ENCODE results near the gene RAB11FIP2.

RAB11FIP2 gene

GRCh38 chr10:118054383-118054782 is 7.6 kb upstream of the RAB11FIP2 start:
- TF ChIP-seq FOXP2 (optimal IDR thresholded peaks at IDR 0.05; ENCODE audit: borderline replicate concordance, extremely low read depth, extremely low read length, insufficient read depth) (no peak), REST (IDR thresholded peaks at IDR 0.05; ENCODE audit: insufficient read depth in 1 of 2, low read depth in 2 of 2, low read length in 2 of 2) (no peak), TAF1 (IDR thresholded peaks at IDR 0.05; ENCODE audit: borderline replicate concordance, insufficient read depth, low read length) (no peak), POLR2AphosphoS5 (IDR thresholded peaks at IDR 0.05; ENCODE audit: low read depth, low read length) (no peak), SIN3A (IDR thresholded peaks at IDR 0.05; ENCODE audit: borderline replicate concordance, insufficient read depth, low read length) (no peak)

DNA sequence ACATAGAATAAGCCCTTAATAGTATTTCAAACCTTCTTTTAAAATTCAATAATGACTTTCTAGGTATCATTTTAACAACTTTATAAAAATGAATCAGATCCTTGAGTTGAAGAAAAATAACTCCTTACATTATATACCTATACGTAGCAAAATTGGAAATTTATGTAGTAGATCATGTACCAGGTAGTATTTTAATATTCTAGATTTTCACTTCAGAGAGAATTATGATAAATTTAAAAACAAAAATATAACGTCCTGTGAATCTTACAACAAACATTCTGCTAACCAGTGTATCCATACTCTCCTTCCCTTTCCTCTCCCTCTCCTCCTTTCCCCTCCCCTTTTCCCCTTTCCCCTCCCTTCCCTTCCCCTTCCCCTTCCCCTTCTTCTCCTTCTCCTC is 6.1 kb upstream of the RAB11FIP2 start:
- no peak for TF ChIP-seq SIN3A (IDR thresholded peaks at IDR 0.05; ENCODE audit: borderline replicate concordance, insufficient read depth, low read length)
- no peak for TF ChIP-seq FOXP2 (optimal IDR thresholded peaks at IDR 0.05; ENCODE audit: borderline replicate concordance, extremely low read depth, extremely low read length, insufficient read depth)
- TF ChIP-seq TAF1 (IDR thresholded peaks at IDR 0.05; ENCODE audit: borderline replicate concordance, insufficient read depth, low read length), result no peak

GRCh38 chr10:118047880-118048279 is 1.1 kb upstream of the RAB11FIP2 start:
- TF ChIP-seq TAF1 (IDR thresholded peaks at IDR 0.05; ENCODE audit: borderline replicate concordance, insufficient read depth, low read length) (no peak), FOXP2 (optimal IDR thresholded peaks at IDR 0.05; ENCODE audit: borderline replicate concordance, extremely low read depth, extremely low read length, insufficient read depth) (no peak), SIN3A (IDR thresholded peaks at IDR 0.05; ENCODE audit: borderline replicate concordance, insufficient read depth, low read length) (no peak), POLR2AphosphoS5 (IDR thresholded peaks at IDR 0.05; ENCODE audit: low read depth, low read length) (no peak), REST (IDR thresholded peaks at IDR 0.05; ENCODE audit: insufficient read depth in 1 of 2, low read depth in 2 of 2, low read length in 2 of 2) (no peak)

GRCh38 chr10:118047157-118047719 is 497 bp upstream of the RAB11FIP2 start:
- TF ChIP-seq REST (IDR thresholded peaks at IDR 0.05; ENCODE audit: insufficient read depth in 1 of 2, low read depth in 2 of 2, low read length in 2 of 2) (no peak), FOXP2 (optimal IDR thresholded peaks at IDR 0.05; ENCODE audit: borderline replicate concordance, extremely low read depth, extremely low read length, insufficient read depth) (no peak), SIN3A (IDR thresholded peaks at IDR 0.05; ENCODE audit: borderline replicate concordance, insufficient read depth, low read length) (no peak), POLR2AphosphoS5 (IDR thresholded peaks at IDR 0.05; ENCODE audit: low read depth, low read length) (no peak), TAF1 (IDR thresholded peaks at IDR 0.05; ENCODE audit: borderline replicate concordance, insufficient read depth, low read length) (no peak)

GRCh38 chr10:118045837-118046394 is 825 bp downstream of the RAB11FIP2 start:
- no peak for TF ChIP-seq SIN3A (IDR thresholded peaks at IDR 0.05; ENCODE audit: borderline replicate concordance, insufficient read depth, low read length)
- no peak for TF ChIP-seq TAF1 (IDR thresholded peaks at IDR 0.05; ENCODE audit: borderline replicate concordance, insufficient read depth, low read length)
- TF ChIP-seq POLR2AphosphoS5 (IDR thresholded peaks at IDR 0.05; ENCODE audit: low read depth, low read length), result no peak
- no peak for TF ChIP-seq REST (IDR thresholded peaks at IDR 0.05; ENCODE audit: insufficient read depth in 1 of 2, low read depth in 2 of 2, low read length in 2 of 2)
- TF ChIP-seq FOXP2 (optimal IDR thresholded peaks at IDR 0.05; ENCODE audit: borderline replicate concordance, extremely low read depth, extremely low read length, insufficient read depth), result no peak
